Germinal center (tissue), 1 donor: ENCODE results near the gene SCUBE2.

Source experiments
- DNase-seq: peaks from one replicate; pipeline ENCODE4 v3.0.0; 2012; ENCODE audit warnings: mixed read lengths, low spot score

The SCUBE2 gene

DNA sequence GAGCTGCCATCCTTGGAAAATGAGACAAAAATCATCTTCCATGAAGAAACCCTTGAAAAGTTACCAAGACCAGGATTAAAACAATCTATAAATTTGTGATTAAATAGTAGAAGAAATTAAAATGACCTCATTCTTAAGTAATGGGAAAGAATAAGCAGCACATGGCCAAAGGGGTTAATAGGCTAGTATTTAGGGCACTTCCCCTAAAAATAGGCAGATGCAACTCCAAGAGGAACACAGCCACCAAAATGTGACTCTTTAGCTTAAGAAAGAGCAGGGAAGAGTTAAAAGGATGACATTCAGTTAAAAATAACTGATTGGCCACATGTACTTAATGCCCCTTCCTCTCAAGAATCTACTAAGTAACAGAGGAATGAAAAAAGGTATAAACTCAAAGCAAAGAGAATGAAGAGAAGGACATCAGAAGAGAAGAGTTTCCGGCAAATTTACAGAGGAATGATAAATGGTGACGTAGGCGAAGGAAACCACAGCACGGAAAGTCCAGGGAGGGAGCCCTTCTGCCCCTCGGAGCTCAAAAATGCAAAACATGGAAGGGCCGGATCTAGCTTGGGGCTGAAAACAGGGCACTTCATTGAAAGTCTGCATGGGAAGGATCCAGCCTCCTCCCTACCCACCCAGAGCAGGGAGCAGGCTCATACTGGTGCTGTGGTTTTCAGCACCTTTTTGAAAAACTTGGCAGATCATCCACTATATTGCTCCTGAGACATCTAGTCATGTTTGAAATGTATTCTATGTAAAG is 17.8 kb downstream of the SCUBE2 start:
- DNase-seq = no peak

DNA sequence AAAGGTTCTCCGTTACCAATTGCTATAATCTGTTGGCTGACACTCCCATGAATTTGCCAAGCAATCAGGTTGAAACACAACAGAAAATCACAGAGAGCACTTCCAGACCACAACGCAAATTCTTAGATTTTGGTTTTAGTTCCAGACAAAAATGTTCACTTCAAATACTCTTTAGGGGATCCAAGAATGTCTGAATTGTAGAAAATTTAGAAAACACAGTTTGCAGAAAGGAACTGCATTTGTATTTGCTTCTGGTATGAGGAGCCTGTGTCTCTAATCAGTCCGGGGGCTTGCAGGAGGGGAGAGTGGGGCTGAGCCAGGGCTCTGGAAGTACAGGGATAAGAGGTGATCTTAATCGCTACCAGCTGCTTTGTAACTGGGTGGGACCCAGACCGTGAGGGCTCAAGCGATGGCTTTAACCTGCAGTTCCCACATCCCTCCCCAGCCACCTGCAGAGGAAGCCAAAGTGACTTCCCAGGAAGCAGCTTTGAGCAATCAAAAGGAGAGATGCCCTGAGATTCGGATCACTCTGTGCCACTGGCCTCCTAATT is 18.7 kb downstream of the SCUBE2 start:
- DNase-seq = no peak

DNA sequence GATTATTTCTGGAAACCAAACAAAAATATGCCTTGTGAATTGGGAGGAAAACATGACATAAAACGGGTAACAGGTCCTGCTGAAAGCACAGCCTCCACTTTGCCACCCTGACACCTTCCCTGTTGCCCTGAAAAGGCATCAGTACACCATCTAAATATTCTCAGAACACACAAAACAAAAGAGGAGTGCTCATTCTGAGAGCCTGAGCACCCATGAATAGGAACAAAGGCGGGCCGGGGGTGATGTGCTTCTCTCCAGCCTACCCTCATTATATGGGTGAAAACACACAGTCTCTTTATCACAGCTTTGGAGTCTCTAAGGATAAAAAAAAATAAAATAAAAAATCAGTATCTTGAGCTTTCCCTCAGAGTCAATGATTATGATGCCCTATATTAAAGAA is 19.7 kb downstream of the SCUBE2 start:
- no peak for DNase-seq

DNA sequence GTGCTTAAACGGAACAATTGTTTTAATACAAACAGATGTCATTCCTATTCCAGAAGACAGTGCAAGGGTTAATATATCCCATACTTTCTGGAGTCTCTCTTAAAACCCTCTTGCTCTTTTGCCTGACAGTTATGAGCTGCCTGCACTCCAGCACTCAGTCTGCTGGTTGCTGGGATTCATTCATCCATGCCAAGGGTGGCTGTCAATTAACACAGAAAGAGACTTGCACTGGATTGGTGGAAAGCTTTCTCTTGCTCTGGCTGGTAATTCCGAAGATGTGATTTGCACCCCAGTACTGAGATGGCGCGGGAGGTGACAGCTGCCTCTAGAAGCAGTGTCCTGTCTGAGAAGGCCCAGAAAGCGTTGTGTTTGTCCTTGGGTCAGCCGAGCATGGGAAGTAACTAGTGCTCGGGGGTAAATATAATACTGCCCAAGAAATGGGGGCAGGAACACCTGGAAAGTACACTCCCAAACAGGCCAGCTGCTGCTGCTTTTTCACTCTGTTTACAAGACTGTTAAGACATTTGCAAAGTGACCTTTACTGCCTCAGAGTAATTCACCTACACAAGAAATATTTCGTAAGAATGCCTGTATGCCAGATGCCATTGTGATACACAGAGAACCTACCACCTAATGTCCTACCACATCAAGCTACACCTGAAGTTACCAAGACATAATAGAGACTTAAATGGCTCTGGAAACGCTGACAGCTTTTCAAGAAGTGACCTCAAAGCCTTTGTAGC is 20.5 kb downstream of the SCUBE2 start:
- DNase-seq = no peak

DNA sequence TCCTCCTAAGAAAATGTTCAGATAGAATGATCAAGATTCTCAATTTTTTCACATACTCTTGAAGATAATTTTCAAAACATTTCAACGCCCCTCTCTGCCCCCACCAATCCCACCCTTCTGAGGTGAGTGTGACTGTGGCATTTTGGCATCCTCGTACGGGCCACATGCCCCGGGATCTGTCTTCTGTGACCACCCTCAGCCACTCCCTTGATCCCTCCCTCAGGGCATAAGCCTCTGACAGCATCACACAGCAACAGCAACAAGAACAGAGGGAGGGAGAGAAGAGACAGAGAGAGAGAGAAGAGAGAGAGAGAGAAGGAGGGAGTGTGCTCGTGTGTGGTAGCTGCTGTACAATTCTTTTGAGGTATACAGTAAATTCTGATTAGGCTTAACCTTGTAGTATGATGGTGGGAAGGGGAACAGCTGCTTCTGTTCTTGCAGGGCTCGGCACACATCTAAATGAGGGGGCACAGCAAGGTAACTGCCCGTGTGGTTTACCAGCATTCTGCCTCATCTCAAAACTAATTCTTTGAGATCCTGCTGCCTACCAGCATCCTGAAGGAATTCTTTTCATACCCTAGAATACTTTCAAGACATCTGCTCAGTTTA is 21.4 kb downstream of the SCUBE2 start:
- DNase-seq = no peak

DNA sequence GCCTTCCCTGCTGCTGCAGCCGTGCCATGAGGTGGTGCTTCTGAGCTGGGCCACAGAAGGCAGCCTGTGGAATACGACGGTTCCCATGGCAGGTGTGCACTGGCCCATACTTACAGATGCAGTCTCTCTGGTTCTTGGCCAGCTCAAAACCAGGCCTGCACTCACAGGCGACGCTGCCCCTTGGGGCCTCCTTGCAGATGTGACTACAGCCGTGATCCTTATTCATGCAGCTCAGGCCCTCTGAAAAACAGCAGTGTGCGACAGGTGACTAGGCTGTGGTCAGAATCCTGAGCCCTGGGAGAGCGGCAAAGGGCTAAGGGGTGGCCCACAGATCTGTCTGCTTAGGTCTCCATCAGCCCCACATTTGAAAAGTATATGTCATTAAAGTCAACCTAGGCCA is 22.1 kb downstream of the SCUBE2 start:
- no peak for DNase-seq

DNA sequence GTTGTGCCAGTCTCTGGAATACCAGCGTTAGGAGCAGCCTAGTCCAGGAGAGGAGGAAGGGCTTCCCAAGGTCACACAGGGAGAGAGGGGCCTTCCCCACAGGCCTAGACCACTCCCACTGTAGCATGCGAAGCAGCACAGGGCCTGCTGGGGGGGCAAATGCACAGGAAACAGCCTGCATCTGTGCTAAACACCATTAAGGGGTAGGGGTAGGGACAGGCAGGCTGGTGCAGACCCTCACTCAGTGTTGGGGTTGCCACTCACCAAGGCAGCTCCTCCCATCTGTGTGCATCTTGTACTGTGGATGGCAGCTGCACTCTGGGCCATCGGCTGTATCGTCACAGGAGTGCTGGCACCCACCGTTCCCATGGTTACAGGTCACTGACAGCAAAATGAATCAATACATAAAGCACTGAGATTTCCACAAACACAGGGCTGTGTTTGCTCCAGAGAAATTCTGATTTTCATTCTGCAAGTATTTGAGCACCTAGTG is 24.9 kb downstream of the SCUBE2 start:
- no peak for DNase-seq

DNA sequence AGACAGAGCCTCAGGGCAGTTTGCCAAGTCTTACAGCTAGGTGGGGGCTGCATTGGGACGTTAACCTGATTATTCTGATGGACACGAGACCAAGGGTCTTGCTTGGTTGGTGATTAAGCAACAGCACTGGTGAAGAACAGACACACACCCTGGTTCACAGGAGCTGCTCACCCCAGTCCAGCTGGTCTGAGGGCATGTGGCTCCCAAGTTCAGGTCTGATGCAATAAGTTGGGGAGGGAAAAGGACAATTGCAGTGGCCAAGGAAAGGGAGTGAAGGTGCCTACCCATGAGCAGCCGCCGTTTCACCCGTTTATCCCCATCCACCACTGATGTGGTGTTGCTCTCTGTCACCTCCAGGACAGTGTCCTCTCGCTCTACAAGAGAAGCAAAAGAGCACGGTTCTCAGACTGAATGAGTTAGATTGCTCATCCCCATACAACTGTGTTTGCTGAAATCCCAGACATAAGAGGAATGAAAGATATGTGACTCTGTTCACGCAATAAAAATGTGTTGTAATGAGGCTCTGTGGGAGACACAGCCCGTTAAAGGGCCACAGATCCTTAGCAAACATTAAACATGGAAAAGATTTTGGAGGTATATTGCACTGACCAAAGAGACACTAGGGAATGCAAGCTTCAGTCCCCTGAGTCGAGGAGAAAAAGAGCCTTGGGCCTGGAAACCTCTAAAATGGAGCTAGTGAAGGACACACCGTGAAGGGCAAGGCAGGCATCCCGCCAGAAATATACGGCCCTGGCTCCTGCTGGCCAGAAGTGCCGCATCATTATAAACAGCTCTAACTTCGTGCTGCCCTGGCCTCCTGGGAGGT is 25.6 kb downstream of the SCUBE2 start:
- no peak for DNase-seq

DNA sequence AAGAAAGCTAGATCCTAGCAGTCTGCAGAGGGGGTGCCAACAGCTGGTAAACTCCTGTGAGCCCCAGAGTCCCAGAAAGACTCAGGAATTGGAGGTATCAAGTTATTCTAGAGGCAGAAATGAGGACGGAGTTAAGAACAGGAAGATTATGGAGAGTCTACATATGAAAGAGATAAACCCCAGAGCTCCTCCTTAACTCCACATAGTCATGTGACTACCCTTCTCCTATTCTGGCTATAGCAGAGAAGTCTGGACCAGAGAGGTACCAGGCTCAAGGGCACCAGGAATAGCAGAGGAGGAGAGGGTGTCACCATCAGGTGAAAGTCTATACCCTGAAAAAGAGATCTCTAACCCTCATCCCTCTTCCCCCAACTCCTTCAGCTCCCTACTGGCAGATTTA is 29.6 kb downstream of the SCUBE2 start:
- DNase-seq = no peak

DNA sequence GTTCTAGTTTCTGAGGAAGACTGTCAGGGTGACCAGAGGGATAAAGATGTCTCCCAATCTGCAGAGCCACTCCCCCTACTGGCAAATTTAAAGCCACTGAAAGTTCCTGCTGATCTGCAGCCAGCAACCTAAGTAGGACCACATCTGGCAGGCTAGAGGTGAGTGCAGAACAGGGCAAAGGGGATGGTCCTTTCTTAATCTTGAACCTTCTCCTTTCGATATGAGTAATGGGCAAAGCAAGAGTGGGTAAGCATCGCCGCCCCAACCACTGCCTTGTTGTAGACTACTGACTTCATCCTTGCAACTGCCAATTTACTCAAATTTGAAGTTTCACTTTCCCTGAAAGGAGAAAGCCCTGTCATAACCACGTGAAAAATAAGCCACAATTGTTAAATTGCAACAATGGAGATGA is 30.7 kb downstream of the SCUBE2 start:
- peak; percentile 34 for DNase-seq

DNA sequence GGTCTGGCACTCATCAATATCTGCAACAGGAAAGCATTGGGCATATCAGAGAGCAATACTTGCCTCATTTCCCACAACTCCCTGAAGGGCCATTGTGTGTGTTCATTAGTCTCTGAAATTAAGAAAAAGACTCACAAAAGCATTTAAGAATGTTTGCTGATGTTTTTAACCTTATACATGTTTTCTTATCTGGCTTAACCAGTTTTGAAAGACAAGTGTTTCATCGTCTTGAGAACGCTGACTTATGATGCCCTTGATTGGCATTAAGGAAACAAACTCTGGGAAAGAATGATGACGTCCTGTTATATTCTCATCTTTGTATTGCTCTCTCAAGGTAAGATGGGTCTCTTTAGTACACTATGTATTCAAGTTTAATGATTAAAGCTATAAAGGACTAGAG is 32.0 kb downstream of the SCUBE2 start:
- no peak for DNase-seq

DNA sequence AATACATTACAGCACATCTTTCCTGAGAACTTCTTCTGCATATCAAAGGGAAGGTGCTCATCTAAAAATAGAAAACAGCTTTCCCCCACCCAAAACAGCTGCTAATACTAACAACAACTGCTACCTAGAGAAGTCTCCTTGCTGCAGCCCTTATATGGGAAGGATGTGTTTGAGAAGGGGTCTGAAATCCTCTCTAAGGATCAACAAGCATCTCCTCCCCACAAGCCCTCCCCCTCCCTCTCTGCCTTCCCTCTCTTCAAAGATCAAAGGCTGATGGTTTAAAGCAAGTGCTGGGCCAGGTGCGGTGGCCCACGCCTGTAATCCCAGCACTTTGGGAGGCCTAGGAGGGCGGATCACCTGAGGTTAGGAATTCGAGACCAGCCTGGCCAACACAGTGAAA is 33.5 kb downstream of the SCUBE2 start:
- no peak for DNase-seq

DNA sequence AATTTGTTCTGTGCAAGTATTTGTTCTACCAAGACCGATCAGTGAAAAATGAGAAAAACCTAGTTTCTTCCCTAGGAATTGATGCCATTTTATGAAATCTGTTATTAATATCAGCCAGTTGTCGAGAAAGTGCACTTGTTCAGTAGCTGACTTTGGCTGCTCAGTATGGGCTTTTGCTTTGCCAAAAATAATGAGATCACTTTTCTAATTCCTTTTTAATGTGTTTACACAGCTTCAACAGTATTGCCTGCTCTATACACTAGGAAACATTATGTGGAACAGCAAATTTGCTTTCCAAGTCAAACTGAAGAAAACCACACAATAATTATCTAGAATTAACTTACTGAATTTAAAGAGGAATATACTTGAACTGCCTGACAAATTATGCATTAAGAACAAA is 34.4 kb downstream of the SCUBE2 start:
- no peak for DNase-seq

DNA sequence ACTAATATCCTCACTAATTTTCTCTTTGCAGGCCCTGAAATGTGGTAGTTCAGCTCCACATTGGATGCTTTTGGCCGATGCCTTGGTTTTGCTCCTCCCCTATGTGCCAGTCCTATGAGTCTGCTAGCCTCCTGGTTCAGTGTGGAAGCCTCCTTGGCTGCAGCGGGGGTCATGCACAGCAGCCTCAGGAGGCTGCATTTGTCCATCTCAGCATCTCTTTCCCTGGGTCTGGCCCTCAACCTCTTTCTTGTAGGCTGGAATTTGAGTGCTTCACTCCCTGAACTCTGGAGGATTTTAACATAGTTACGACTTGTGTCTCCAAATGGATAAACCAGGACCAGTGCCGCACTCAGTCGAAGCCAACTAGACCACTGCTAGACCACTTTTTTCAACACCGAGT is 34.9 kb downstream of the SCUBE2 start:
- DNase-seq = no peak

DNA sequence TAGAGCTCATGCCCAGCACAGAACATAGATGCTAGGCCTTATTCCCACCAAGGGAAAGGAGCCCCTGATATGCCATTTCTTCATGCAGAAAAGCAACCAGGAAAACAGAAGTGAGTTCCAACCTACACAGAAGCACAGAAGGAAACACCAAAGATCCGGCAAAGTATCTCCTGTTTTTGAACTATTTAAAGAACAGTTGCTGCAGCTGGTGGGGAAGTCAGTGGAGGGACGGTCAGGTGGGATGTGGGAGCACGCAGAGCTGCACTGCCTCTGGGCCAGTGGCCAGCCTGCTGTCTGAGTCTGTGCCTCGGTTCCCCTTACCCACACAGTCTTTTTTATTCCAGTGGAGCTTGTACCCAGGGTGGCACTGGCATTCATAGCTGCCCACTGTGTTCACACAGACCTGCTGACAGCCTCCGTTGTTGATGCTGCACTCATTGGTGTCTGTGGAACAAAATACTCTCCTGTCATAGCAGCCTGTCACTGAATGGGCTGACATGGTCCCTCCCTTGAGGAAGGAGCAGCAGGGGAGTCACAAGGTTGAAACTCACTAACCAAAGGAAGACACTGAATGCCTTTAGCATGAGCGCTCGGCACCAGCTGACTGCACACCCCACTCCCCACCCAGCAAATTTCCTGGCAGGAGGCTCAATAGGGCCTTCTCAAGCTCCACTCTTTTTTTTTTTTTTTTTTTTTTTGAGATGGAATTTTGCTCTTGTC is 37.9 kb downstream of the SCUBE2 start:
- DNase-seq = no peak

DNA sequence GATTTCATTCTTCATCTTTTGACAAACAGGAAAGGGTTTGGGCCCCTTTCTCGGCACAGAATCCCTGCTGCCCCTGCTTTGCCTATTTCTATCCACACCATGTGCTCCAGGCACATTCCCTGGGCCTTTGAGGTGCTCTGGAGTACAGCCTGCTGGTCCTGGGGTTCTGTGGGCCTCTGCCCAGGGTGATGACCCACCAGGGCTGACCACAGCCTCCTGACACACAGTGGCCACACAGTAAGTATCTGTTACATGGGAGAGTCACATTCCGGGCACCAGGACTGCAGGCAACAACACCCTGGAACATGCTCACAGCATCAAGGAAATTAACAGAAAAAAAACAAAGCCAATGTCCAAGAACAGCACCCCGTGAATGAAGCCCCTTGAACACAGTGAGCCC is 39.1 kb downstream of the SCUBE2 start:
- DNase-seq = no peak

DNA sequence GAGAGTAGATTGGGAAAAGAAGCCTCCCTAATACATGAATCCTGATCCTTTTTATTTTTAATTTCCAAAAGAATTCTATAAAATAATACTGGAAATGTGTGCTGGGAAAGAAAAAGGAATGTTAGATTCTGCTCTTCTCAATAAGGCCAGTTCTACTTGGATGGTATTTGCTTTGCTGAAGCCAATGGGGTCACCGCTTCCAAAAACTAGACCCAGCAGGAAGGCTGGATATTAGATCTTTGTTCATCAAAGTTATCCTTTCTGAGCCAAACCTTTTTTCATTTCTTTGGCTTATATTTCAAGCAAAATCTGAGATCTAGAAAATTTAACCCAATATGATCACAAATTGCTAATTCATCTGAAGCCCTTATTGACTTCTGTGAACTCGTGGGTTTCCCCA is 41.4 kb downstream of the SCUBE2 start:
- no peak for DNase-seq

DNA sequence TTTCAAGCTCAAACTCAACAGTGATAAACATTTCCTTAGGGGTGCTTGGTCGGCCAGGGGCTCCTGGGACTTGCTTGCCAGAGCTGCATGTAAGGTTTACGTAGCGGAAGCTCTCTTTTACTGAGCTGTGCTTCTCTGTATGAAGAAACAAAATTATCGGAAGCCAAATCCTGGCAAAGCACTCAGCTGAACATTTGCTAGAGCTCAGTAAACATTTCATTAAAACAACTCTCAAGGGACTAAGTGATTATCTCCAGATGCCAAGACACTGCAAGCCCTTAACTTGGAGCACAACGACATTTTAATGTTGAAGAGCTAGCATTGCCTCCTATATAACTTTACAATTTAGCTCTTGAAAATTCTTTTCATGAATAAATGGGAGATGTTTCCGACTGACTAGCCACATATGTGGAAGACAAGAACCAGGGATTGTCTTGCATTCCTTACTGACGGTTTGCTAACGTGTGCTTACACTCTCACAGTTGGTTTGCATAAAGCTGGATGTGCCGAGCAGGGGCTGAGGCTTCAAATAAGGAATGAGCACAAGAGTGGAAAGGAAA is 43.4 kb downstream of the SCUBE2 start:
- no peak for DNase-seq

DNA sequence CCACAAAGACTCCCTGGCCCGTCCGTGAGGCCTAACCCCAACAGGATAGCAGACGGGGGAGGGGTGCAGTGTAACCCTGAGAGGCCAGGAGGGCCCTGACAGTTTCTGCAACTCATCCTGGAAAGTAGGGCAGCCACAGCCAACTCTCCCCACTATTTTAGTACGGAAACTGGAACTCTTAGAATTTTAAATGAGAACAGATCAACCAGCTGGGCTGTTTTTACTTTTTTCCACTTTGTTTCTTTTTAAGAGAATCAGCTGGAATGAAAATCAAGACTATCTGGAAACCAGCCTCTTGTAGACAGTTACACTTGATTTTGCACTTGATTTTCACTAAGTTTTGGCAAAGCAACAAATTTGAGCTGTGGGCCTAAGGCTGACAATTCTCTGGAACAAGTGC is 44.9 kb downstream of the SCUBE2 start:
- DNase-seq = no peak

DNA sequence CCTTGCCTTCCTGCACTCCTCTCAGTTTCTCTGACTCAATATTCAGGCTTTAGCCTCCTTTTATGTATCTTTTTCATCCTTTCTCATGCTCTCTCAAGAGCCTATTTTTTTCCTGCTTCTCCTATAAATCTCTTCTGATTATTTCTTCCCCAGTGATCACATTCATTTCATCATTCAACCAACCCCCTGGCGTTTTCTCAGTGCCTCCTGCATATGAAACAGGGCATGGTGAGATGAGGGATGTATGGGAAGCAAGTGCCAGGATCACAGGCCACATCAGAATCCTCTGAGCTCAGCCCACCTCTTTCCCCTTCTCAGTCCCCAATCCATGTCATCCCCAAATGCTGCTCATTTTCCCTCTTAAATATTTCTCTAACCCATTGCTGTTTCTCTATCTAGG is 48.9 kb downstream of the SCUBE2 start:
- no peak for DNase-seq

DNA sequence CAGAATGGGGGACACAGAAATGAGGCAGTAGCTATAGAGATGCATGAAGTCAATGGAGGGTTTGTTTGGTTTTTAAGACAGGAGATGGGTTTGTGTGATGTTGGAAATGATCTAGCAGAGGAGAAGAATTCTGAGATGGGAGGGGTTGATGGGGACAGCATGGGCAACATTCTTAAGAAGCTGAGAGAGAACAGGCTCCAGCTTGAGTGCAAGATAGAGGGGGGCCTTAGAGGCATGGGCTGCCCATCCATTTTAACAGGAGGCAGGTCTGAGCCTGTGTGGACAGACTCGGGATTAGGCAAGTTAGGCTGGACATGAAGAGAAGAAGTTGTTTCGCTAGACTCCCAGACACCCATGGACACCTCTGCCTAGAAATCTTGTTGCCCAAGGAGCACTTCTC is 49.7 kb downstream of the SCUBE2 start:
- DNase-seq = no peak
